Activated naive CD8-positive, alpha-beta T cell treated with anti-CD3 and anti-CD28 coated beads, Interleukin-2, amount 50 U/mL, for 24 hours (primary cell): ENCODE results near the gene C19orf81.
"Not testable (repeated sequence)": the region's sequence is repeated elsewhere in the genome, so short reads cannot be mapped to it uniquely, and the experiment has no call there.

Experiments used
- ATAC-seq: fragments of 150-1000 bp; cut with Tn5 transposase; one replicate; pipeline ENCODE4 v1.10.0; 2021
- DNase-seq: peaks from one replicate; pipeline ENCODE4 v3.0.0; 2021
- H3K27ac Mint-ChIP-seq: one replicate; pipeline ENCODE4 v1.8.0; 2021; ENCODE audit warnings: mild to moderate bottlenecking, mixed read lengths
- H3K27me3 Mint-ChIP-seq: one replicate; pipeline ENCODE4 v1.8.0; 2021; ENCODE audit warnings: mixed read lengths
- H3K36me3 Mint-ChIP-seq: one replicate; pipeline ENCODE4 v1.8.0; 2021; ENCODE audit warnings: low read depth, mixed read lengths
- H3K4me1 Mint-ChIP-seq: one replicate; pipeline ENCODE4 v1.8.0; 2021; ENCODE audit warnings: mixed read lengths
- H3K4me3 Mint-ChIP-seq: one replicate; pipeline ENCODE4 v1.8.0; 2021; ENCODE audit warnings: mild to moderate bottlenecking, moderate library complexity, mixed read lengths
- H3K9me3 Mint-ChIP-seq: one replicate; pipeline ENCODE4 v1.8.0; 2021; ENCODE audit warnings: mixed read lengths

The C19orf81 gene

DNA sequence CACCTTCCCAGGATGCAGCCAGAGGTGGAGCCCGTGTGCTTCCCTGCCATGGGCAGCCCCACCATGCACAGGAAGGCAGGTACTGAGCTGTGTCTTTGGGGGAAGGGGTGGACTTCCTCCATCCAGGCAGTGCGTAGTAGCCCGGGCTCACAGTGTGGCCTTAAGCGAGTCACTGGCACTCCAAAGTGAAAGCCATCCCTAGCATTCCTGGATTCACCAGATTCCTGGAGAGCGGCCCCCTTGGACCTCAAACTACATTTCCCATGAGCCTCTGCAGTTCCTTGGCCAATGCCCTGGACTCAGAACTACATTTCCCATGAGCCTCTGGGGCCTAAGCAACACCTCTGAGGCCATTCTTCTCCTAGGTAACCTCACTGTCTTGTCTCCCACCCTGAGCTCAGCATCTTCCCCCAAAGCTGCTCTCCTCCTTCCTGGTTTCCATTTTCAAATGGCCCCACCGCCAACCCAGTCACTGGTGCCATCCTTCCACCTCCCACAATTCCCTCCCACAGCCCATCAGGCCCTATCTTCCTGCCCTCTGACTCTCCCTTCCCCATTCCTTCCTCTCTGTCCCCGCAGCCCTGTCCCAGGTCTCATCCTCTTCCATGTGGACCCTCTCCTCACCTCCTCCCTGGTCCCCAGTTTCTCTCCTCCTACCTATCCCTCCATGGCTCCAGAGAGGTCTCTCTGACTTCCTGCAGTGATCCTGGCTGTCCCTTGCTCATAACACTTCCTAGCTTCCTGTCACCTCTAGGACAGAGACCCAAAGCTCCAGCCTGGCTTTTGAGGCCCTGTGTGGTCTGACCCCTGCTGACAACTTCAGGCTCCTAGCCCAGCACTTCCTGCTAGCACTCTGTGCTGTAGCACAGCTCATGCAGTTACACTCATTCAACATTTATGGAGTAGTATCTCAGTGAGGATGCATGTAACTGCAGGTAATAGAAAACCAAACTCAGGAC is at the start of gene C19orf81:
TSS of gene C19orf81 (plus strand) at position 13 of the 959 bp plus-strand sequence. CDS start at position 13, 0 bp downstream.
- DNase-seq (no peak), ATAC-seq (no peak)
- Mint-ChIP-seq H3K27me3 (peaks cover 43% of the 10 kb centered on the region), H3K27ac (no peak within 1 kb of the TSS), H3K4me1 (no peaks in the 10 kb centered on the region), H3K4me3 (no peak within 1 kb of the TSS), H3K36me3 (no peaks in the 10 kb centered on the region), H3K9me3 (no peaks in the 10 kb centered on the region)

DNA sequence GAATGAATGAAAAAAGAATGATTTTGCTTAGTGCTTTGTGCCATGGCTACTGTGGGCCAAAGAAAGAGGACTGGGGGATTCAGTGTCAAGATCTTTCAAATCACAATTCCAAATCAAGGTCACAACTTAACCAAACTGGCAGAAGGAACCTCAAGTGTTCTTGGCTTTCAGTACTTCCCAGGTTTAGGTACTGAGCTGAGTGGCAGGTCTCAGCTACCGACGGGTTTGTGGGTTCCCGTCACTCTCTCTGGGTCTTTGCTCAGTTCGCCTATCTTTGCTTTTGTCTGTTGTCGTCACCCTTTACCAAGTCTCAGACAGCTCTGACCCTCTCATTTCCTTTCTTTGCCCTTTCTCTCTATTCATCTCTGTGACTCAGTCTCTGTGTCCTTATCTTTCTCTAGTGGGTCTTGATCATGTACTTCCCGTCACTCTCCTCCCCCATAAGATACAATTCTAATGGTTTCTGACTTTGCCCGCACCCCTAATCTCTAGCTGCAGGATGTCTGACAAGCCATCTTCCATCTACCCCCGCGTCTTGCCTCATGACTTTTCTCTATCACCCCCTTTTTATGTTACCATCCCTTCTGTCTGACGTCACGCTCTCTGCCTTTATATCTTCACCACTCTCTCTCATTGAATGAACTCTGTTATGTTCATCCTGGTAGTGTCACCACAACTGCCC is 47.7 kb upstream of the C19orf81 start:
- peaks cover 45% of the 10 kb centered on the region for H3K27me3 Mint-ChIP-seq
- no peak overlapping the region for H3K4me3 Mint-ChIP-seq
- H3K27ac Mint-ChIP-seq, result no peak overlapping the region
- H3K9me3 Mint-ChIP-seq, result no peaks in the 10 kb centered on the region
- no peaks in the 10 kb centered on the region for H3K36me3 Mint-ChIP-seq
- ATAC-seq (peak; percentile 21), DNase-seq (no peak)
- H3K4me1 Mint-ChIP-seq, result no peaks in the 10 kb centered on the region

DNA sequence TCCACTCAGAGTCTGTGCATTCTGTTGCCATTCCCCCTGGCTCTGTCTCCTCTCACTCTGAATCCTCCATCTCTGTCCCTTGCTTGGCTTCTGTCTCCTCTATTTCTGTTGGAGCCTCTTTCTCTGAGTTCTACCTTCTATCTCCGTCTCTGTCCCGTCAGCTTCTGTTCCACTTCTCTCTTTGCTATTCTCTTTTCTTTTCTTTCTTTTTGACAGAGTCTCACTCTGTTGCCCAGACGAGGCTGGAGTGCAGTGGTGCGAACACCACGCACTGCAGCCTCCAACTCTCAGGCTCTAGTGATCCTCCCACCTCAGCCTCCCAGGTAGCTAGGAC is 47.2 kb upstream of the C19orf81 start:
- H3K27ac Mint-ChIP-seq, result no peak overlapping the region
- peaks cover 48% of the 10 kb centered on the region for H3K27me3 Mint-ChIP-seq
- ATAC-seq (no peak), DNase-seq (no peak)
- no peak overlapping the region for H3K4me3 Mint-ChIP-seq
- H3K9me3 Mint-ChIP-seq, result no peaks in the 10 kb centered on the region
- H3K36me3 Mint-ChIP-seq, result no peaks in the 10 kb centered on the region
- peaks cover under 1% of the 10 kb centered on the region for H3K4me1 Mint-ChIP-seq

DNA sequence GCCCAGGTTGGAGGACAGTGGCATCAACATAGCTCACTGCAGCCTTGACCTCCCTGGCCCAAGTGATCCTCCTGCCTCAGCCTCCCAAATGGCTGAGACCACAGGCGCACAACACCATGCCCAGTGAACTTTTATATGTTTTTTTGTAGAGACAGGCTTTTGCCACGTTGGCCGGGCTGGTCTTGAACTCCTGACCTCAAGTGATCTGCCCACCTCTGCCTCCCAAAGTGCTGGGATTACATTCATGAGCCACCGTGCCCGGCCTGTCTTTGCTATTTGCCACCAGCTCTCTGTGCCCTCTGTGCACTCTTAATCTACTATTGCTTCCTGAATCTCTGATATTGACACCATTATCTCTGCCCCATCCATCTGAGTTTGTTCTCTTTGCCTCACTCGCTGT is 46.7 kb upstream of the C19orf81 start:
- Mint-ChIP-seq H3K36me3 (peaks cover 2% of the 10 kb centered on the region), H3K4me1 (peaks cover 4% of the 10 kb centered on the region), H3K4me3 (no peak overlapping the region), H3K27me3 (peaks cover 51% of the 10 kb centered on the region), H3K27ac (no peak overlapping the region), H3K9me3 (peaks cover 4% of the 10 kb centered on the region)
- ATAC-seq, result no peak
- DNase-seq, result no peak

DNA sequence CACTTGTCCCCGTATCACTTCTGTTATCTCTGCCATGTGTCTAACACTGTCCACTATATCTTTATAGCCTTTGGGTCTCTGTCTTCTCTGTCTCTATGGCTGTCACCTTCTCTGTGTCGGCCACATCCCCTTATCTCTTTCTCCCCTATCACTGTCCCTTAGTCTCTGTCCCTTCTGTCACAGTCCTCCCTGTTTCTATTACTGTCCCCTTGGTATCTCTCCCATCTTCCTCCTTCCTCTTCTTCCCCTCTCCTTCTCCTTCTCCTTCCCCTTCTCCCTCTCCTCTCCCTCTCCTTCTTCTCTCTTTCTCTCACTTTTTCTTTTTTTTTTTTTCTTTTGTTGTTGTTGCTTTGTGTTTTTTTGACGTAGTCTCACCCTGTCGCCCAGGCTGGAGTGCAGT is 46.3 kb upstream of the C19orf81 start:
- no peak for DNase-seq
- H3K27ac Mint-ChIP-seq, result no peak overlapping the region

DNA sequence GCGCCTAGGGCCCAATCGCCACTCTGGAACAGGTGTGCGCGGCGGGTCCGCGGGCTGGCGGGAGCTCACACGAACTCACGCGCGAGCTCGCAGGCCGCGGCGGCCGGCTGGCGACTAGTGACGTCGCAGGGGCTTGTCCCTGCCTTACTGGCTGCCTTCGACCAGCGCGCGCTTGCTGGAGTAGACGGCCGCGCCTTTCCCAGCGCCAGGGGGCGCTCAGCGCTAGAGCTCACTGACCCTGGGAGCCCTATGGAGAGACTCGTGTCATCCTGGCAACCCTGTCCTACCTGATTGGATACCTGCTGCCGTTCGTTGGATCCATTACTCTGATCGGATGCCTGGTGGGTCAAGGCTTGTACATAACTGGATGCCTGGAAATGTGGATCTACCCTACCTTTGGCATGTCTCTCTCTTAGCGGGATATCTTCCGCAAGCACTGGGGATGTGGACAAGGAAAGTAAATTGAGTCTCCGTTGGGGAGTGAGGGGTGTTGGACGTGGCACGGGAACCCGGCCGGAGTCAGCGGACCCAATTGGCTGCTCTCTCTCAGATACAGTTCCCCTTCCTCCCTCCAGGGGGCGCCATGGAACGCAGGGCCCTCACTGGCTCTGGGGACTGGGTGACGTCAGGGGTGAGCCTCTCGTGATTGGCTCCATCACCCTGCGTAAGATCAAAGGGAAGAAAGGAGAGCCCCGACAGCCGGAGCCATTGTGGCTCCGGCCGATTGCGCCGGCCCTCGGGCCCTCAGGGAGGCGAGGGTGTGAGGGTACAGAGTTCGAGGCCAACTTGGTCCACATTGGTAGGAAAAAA is 44.8 kb upstream of the C19orf81 start:
- not testable (repeated sequence) for H3K4me3 Mint-ChIP-seq, H3K36me3 Mint-ChIP-seq, H3K27ac Mint-ChIP-seq
- peaks cover 57% of the 10 kb centered on the region for H3K27me3 Mint-ChIP-seq
- peaks cover 13% of the 10 kb centered on the region for H3K9me3 Mint-ChIP-seq
- ATAC-seq, result peak; percentile 41
- DNase-seq, result peak; percentile 17
- peaks cover 13% of the 10 kb centered on the region for H3K4me1 Mint-ChIP-seq

More for the DNA sequence above, 46.3 kb upstream of the C19orf81 start:
- Mint-ChIP-seq H3K27me3 (peaks cover 51% of the 10 kb centered on the region), H3K4me3 (no peak overlapping the region), H3K36me3 (peaks cover 2% of the 10 kb centered on the region), H3K4me1 (peaks cover 9% of the 10 kb centered on the region), H3K9me3 (peaks cover 7% of the 10 kb centered on the region)
- ATAC-seq, result no peak

DNA sequence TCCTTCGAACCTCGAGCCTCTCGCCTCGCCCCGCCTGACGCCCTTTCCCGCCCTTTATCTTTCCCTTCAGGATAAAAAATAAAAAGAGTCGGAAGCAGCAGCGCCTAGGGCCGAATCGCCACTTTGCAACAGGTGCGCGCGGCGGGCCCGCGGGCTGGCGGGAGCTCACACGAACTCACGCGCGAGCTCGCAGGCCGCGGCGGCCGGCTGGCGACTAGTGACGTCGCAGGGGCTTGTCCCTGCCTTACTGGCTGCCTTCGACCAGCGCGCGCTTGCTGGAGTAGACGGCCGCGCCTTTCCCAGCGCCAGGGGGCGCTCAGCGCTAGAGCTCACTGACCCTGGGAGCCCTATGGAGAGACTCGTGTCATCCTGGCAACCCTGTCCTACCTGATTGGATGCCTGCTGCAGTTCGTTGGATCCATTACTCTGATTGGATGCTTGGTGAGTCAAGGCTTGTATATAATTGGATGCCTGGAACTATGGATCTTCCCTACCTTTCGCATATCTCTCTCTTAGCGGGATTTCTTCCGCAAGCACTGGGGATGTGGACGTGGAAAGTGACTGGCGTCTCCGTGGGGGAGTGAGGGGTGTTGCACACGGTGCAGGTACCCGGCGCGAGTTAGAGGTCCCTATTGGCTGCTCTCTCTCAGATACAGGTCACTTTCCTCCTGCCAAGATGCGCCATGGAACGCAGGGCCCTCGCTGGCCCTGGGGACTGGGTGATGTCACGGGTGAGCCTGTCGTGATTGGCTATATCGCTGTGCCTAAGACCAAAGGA is 43.0 kb upstream of the C19orf81 start:
- H3K9me3 Mint-ChIP-seq, result peaks cover 13% of the 10 kb centered on the region
- not testable (repeated sequence) for H3K36me3 Mint-ChIP-seq, H3K4me3 Mint-ChIP-seq, H3K27ac Mint-ChIP-seq
- H3K27me3 Mint-ChIP-seq, result peaks cover 59% of the 10 kb centered on the region
- DNase-seq (peak; percentile 5), ATAC-seq (peak; percentile 60)
- H3K4me1 Mint-ChIP-seq, result peaks cover 13% of the 10 kb centered on the region

DNA sequence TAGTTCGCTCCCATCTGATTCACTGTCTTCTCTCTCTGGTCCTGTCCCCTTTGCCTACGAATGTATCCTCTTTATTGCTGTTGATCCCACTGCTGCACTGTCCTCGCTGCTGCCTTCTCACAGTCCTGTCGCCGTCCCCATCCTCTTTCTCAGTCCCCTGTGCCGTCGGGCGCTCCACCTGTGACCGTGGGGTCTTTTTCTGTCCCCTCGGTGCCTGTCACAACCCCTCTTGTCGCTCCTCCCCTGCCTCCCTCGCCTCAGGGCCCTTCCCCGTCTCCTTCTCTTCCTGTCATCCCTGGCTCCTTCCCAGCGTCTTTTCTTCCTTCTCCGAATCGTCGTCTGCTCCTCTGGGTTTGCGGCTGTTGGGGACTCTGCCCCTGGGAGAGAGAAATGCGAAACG is 41.9 kb upstream of the C19orf81 start:
- H3K9me3 Mint-ChIP-seq, result peaks cover 13% of the 10 kb centered on the region
- H3K27me3 Mint-ChIP-seq, result peaks cover 52% of the 10 kb centered on the region
- H3K4me3 Mint-ChIP-seq, result no peak overlapping the region
- peaks cover 13% of the 10 kb centered on the region for H3K4me1 Mint-ChIP-seq
- peaks cover 2% of the 10 kb centered on the region for H3K36me3 Mint-ChIP-seq
- H3K27ac Mint-ChIP-seq, result no peak overlapping the region
- DNase-seq (no peak), ATAC-seq (no peak)

DNA sequence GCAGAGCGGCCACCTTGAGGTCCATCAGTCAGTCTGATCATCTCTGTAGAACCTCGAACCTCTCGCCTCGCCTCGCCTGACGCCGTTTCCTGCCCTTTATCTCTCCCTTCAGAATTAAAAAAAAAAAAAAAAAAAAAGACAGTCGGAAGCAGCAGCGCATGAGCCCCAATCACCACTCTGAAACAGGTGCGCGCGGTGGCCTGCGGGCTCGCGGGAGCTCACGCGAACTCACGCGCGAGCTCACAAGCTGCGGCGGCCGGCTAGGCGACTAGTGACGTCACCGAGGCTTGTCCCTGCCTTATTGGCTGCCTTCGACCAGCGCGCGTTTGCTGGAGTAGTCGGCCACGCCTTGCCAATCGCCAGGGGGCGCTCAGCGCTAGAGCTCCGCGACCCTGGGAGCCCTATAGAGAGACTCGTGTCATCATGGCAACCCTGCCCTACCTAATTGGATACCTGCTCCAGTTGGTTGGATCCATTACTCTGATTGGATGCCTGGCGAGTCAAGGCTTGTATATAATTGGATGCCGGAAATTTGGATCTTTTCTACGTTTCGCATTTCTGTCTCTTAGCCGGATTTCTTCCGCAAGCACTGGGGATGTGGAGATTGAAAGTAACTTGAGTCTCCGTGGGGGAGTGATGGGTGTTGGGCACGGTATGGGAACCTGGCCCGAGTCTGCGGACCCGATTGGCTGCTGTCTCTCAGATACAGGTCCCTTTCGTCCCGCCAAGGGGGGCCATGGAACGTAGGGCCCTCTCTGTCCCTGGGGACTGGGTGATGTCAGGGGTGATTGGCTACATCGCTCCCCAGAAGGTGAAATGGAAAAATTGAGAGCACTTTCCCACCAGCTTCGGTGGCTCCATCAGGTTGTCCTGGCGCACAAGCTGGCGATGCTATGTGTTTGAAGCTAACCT is 41.1 kb upstream of the C19orf81 start:
- Mint-ChIP-seq H3K4me3 (peak overlapping the region; percentile 51), H3K27ac (peak overlapping the region; percentile 13), H3K4me1 (peaks cover 13% of the 10 kb centered on the region), H3K9me3 (peaks cover 13% of the 10 kb centered on the region), H3K36me3 (peaks cover 2% of the 10 kb centered on the region), H3K27me3 (peaks cover 48% of the 10 kb centered on the region)
- ATAC-seq (peak; percentile 93), DNase-seq (peak; percentile 89)

DNA sequence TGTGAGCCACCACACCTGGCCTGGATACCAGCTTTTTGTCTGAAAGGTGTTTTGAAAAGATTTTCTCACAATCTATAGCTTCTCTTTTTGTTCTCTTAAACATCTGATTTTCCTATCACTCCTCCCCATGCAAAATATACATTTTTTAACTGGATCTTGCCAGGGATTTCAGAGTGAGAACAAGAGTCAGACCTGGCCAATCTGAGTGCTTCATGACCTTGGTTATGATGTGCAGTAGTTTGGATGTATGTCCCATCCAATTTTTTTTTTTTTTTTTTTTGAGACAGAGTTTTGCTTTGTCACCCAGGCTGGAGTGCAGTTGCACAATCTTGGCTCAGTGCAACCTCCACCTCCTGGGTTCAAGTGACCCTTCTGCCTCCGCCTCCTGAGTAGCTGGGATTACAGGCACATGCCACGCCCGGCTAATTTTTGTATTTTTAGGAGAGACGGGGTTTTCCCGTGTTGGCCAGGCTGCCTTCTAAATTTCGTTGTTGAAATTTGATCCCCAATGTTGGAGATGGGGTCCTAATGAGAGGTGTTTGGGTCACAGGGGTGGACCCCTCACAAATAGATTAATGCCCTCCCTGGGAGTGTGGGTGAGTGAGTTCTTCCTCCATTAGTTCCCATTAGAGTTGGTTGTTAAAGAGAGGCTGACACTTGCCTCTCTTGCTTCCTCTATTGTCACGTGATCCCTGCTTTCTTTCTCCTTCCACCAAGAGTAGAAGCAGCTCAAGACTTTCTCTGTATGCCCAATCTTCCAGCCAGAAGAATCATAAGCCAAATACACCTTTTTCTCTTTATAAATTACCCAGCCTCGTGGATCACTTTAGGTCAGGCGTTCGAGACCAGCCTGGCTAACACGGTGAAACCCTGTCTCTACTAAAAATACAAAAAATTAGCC is 36.5 kb upstream of the C19orf81 start:
- H3K36me3 Mint-ChIP-seq, H3K9me3 Mint-ChIP-seq, H3K4me1 Mint-ChIP-seq, ATAC-seq, H3K27ac Mint-ChIP-seq, DNase-seq, H3K4me3 Mint-ChIP-seq: not testable (repeated sequence)
- H3K27me3 Mint-ChIP-seq, result peaks cover 31% of the 10 kb centered on the region

DNA sequence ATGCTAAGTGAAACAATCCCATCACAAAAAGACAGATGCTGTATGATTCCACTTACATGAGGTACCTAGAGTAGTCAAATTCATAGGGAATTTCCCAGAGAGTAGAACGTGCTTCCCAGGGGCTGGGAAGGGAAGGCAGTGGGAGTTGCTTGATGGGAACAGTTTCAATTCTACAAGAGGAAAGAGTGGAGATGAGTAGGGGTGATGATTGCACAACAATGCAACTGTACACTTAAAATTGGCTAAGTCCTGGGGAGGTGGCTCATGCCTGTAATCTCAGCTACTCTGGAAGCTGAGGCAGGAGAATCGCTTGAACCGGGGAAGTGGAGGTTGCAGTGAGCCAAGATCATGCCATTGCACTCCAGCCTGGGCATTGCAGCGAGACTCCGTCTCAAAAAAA is 30.9 kb upstream of the C19orf81 start:
- H3K9me3 Mint-ChIP-seq, DNase-seq, ATAC-seq, H3K36me3 Mint-ChIP-seq, H3K4me1 Mint-ChIP-seq, H3K27ac Mint-ChIP-seq, H3K4me3 Mint-ChIP-seq: not testable (repeated sequence)
- H3K27me3 Mint-ChIP-seq, result peaks cover 12% of the 10 kb centered on the region

DNA sequence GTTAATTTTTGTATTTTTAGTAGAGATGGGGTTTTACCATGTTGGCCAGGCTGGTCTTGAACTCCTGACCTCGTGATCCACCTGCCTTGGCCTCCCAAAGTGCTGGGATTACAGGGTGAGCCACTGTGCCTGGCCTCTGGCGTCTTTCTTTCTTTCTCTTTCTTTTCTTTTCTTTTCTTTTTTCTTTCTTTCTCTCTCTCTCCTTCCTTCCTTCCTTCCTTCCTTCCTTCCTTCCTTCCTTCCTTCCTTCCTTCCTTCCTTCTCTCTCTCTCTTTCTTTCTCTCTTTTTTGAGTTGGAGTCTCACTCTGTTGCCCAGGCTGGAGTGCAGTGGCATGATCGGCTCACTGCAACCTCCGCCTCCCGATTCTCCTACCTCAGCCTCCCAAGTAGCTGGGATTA is 30.1 kb upstream of the C19orf81 start:
- H3K9me3 Mint-ChIP-seq, H3K27ac Mint-ChIP-seq, H3K4me3 Mint-ChIP-seq, DNase-seq, H3K36me3 Mint-ChIP-seq, H3K4me1 Mint-ChIP-seq, H3K27me3 Mint-ChIP-seq, ATAC-seq: not testable (repeated sequence)
